Urothelium cell line (cell line): ENCODE results near the gene OR3A2.
"Not testable (repeated sequence)": the region's sequence is repeated elsewhere in the genome, so short reads cannot be mapped to it uniquely, and the experiment has no call there.

ENCODE experiments used
- DNase-seq: peaks from one replicate; pipeline ENCODE4 v3.0.0; 2011; ENCODE audit warnings: low spot score, mixed read lengths
- FAIRE-seq: peaks from 2 replicates; lab custom pipeline; 2011; peaks lifted over from hg19 to GRCh38; lab: Jason Lieb, UNC

Gene OR3A2

GRCh38 chr17:3295632-3296031 lies 90.5 kb downstream of the OR3A2 start:
- FAIRE-seq (no peak), DNase-seq (no peak)

- DNase-seq, FAIRE-seq: not testable (repeated sequence)
Measured at GRCh38 chr17:3293548-3293947, 92.6 kb downstream of the OR3A2 start.

- FAIRE-seq (no peak), DNase-seq (no peak)
Measured at GRCh38 chr17:3282901-3283300, 103.2 kb downstream of the OR3A2 start.

- no peak for DNase-seq
- no peak for FAIRE-seq
Measured at GRCh38 chr17:3276126-3276525, 110.0 kb downstream of the OR3A2 start.

- DNase-seq (no peak), FAIRE-seq (no peak)
Measured at GRCh38 chr17:3271072-3271848, 114.8 kb downstream of the OR3A2 start.

- FAIRE-seq (no peak), DNase-seq (no peak)
Measured at GRCh38 chr17:3260600-3260999, 125.5 kb downstream of the OR3A2 start.

GRCh38 chr17:3260163-3260562 lies 125.9 kb downstream of the OR3A2 start:
- FAIRE-seq (no peak), DNase-seq (no peak)

GRCh38 chr17:3256575-3256974 lies 129.5 kb downstream of the OR3A2 start:
- no peak for DNase-seq
- no peak for FAIRE-seq

GRCh38 chr17:3249013-3249412 lies 137.1 kb downstream of the OR3A2 start:
- FAIRE-seq: not testable (repeated sequence)

GRCh38 chr17:3244841-3245240 lies 141.3 kb downstream of the OR3A2 start:
- DNase-seq, FAIRE-seq: not testable (repeated sequence)

More at GRCh38 chr17:3249013-3249412, 137.1 kb downstream of the OR3A2 start:
- DNase-seq: not testable (repeated sequence)

- DNase-seq, FAIRE-seq: not testable (repeated sequence)
Measured at GRCh38 chr17:3241044-3241443, 145.1 kb downstream of the OR3A2 start.

- not testable (repeated sequence) for DNase-seq, FAIRE-seq
Measured at GRCh38 chr17:3238685-3239084, 147.4 kb downstream of the OR3A2 start.

- not testable (repeated sequence) for DNase-seq, FAIRE-seq
Measured at GRCh38 chr17:3232300-3232699, 153.8 kb downstream of the OR3A2 start.
